Kidney tubule cell (primary cell): ENCODE data around the gene ADORA2A.

ENCODE experiments used
- DNase-seq: peaks from one replicate; pipeline ENCODE4 v3.0.0-alpha.2; 2018; ENCODE audit warnings: low spot score

The ADORA2A gene

DNA sequence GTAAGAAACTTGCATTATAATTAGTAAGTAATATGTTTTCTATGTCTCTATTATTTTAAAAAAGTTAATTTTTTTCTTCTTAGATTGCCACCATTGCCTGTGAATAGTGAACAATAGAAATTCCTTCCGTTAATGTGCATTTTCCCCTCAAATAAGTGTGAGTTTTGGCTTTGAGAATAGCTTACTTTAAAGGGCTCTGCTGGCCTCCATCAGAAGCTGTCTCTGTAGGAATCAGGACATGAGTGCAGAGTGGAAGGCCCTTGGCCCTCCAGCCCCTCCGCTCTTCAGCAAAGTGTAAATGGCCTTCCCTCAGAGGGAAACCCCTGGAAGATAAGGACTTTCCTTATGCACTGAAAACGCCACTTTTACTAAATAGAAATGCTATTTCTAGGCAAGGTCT lies 24.1 kb upstream of the ADORA2A start:
- DNase-seq = no peak

GRCh38 chr22:24404561-24405275 lies 22.7 kb upstream of the ADORA2A start:
- DNase-seq = no peak

DNA sequence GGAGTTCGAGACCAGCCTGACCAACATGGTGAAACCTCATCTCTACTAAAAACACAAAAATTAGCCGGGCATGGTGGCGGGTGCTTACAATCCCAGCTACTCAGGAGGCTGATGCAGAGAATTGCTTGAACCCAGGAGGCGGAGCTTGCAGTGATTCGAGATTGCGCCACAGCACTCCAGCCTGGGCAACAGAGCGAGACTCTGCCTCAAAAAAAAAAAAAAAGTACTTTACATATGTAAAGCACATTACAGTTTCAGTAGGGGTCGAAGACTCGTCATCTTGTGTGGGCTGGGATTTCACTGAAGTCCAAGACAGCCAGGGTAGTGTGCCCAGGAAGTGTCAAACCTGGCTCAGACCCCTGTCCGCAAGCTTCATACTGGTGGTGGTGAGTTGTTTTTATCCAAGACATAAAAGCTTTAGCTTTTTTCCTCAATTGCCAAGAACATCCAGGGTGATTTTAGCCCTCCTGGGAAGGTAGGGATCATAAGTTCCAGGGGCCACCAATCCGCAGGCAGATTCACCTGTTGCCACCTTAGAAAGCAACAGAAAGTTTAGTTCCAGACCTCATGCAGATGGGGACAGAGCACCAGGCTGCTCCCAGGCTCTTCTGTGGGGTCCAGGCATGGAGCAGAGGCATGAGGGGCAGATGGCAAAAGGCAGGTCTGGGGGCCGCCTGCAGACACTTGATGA lies 21.6 kb upstream of the ADORA2A start:
- no peak for DNase-seq

- DNase-seq = no peak
Observed at GRCh38 chr22:24406322-24407277, 20.8 kb upstream of the ADORA2A start.

DNA sequence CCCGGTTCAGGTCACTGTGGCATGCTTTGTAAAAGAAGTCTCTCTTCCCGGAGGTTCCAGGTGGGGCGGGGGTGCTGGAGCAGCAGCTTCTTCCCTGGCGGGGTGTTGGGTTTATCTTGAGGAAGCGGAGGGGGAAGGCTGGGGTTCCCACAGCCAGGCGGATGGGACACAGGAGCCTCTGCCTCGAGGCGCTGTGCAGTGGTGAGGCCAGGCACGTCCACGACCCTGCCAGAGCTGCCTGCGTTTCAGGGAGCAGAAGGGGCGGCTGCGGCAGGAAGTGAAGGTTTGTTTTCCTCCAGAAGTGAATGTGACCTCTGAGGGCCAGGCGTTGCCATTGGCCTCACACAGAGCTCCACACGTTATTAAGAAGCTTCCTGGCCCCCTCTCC lies 20.1 kb upstream of the ADORA2A start:
- DNase-seq = no peak

DNA sequence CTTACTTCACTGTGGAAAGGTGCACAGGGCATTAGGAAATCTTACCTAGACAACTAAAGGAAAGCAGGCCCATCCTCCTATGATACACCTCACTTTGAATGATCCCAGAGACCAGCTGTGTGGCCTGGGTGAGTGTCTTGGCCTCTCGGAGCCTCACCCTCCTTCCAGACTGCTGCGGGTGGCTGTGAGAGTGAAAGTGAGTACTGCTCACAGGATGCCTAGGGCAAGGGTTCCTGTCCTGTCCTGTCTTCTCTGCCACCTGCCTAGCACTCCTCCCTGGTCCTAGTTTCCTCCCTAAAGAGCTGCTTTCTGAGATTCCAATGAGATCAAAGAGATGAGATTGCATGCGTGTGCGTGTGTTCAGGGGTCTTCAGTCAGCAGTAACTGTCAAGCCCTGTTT lies 19.5 kb upstream of the ADORA2A start:
- no peak for DNase-seq

DNA sequence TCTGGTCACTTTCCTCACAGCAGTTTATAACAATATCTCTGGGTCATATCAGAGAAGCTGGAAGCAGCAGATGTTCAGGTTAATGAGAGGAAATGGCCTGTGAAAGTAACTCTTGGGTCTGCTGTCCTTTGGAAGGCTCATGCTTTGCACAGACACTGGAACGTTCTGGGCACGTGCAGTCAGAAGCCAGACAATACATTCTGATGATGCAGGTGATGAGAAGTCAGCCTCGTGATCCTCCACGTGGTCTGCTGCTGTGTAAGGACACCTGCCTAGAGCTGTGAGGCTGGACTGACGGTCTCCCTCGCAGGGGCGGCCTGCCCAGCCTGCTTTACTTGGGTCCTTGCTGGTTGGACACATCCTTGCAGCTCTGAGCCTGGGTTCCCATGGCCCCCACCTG lies 18.8 kb upstream of the ADORA2A start:
- no peak for DNase-seq

- no peak for DNase-seq
Observed at GRCh38 chr22:24409707-24410106, 17.7 kb upstream of the ADORA2A start.

DNA sequence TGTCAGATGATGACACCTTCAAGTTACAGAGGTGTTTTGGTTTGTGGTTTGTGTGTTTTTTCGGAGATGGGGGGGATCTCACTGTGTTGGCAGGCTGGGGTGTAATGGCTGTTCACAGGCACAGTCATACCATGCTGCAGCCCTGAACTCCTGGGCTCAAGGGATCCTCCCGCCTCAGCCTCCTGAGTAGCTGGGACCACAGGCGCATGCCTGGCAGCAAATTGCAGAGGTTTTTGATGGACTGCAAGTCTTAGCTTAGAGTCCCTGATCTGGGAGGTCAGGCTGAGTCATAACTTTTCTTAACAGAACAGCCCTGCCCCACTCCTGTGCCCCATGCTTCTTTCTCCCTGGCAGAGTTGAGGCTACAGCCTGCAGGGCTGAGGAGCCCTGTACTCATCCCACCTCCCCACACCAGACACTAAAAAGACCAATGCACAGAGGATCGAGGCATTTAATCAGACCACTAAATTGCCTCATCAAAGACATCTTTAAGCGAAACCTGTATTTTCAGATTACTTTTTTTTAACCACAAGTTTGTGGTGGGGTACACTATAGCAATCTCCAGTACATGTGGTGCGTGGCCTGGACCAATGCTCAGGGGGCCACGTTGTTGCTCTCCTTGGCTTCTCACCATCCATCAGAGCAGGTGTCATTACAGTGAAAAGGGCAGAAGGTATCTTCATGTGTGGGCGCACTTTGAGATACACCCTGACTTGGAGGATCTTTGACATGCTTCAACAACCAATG lies 17.1 kb upstream of the ADORA2A start:
- peak; percentile 33 for DNase-seq

- DNase-seq = no peak
Observed at GRCh38 chr22:24411256-24412004, 16.0 kb upstream of the ADORA2A start.

DNA sequence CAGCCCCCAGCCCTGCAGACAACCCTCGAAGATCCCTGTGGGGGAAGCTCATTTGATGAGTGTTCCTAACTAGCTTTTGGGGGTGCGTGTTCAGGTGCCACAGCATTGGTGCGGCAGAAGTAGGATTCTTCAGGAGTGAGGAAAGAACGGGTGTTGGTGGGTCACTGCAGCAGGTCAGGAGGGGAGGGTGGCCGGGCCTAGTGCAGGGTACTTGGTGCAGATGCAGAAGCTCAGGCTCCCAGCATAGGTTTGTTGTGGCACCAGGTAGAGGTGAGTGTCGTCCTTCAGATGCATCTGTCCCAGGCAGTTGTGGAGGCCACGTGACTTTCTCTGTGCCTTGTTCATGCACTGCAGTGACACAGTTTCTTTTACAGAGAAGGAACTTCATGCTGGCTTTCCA lies 15.1 kb upstream of the ADORA2A start:
- no peak for DNase-seq

DNA sequence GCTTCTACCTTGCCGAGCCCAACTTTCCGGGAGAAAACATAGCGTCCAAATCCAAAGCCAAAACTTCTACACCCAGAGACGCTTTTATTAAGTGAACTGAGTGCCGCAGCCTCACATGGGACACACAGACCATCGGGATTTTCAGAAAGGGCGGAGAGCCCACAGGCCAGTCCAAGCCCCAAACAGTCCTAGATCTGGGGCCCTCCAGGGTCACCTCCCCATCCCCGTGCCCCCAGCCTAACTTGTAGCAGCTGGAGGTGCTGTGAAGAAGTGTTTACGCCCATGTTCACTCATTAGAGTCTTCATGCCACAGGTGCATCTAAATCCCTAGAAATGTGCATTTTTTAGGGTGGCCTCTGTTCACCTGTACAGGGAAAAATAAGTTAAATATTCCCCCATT lies 14.1 kb upstream of the ADORA2A start:
- no peak for DNase-seq

- no peak for DNase-seq
Observed at GRCh38 chr22:24413736-24414385, 13.5 kb upstream of the ADORA2A start.

DNA sequence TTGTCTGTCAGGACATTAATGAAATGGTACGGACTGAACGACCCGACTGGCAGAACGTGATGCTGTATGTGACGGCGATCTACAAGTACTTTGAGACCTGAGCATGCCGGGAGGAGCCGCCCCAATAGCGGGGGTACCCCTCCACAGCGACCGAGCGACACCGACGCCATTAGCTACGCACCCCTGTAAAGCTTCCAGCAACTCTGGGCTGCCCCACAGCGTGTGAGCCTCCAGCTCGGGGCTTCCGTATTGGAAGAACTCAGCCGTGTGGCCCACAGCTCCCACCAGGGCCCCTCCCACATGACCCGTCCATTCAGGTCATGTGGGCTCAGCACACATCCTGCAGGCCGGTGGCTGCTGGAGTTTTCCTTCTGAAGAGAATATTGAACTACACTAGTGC lies 12.9 kb upstream of the ADORA2A start:
- DNase-seq = no peak

- DNase-seq = no peak
Observed at GRCh38 chr22:24414984-24415945, 12.1 kb upstream of the ADORA2A start.

DNA sequence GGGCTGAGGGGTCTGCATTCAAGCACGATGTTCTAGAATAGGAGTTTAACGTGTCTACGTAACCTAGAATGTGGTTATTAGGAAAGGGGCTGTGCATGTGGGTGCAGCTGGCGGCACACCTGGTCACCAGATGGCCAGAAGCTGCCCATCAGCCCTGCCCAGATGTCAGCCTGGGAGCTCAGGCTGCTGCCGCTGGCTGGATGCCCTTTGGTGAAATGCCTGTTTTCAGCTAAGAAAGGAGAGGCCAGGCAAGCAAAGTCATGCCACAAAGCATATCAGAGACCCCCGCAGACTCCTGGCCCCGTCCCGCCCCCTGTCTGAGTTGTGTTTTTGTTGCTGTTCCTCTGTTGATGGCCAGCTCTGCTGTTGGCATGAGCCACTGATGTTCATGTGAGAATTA lies 11.3 kb upstream of the ADORA2A start:
- no peak for DNase-seq

- DNase-seq = no peak
Observed at GRCh38 chr22:24416611-24417010, 10.8 kb upstream of the ADORA2A start.

DNA sequence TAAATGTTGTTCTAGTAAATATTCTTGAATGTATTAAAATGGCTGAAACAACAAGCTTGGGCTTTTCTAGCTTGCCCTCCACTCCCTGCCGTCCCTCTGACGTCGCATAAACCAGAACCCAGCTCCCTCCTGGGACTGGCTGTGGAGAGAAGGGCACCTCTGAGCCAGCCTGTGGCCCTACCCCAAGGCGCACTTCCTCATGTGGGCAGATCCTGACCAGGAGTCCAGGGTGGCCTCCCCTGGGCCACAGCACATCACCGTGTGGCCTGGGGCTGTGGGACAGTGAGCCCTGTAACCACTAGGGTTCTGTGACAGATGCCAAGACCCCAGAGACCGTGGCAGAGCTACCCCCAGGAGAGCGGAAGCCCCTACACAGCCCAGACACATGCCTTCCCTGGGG lies 10.2 kb upstream of the ADORA2A start:
- DNase-seq = no peak

GRCh38 chr22:24417901-24418641 lies 9.3 kb upstream of the ADORA2A start:
- peak; percentile 15 for DNase-seq
